SH-SY5Y (cell line): ENCODE measurements around the gene GPR31.

ENCODE experiments used
- GATA2 ChIP-seq: IDR thresholded peaks from 2 replicates; pipeline ENCODE4 v1.6.1; 2011; ENCODE audit warnings: mild to moderate bottlenecking, low read depth, low read length
- GATA3 ChIP-seq: IDR thresholded peaks from 2 replicates; pipeline ENCODE4 v1.6.1; 2011; ENCODE audit warnings: low read depth, mild to moderate bottlenecking, low read length, moderate library complexity

GPR31 gene

GRCh38 chr6:167118839-167119238 lies 38.9 kb downstream of the GPR31 start:
- TF ChIP-seq GATA3 (no peak), GATA2 (no peak)

- TF ChIP-seq GATA3 = no peak
- TF ChIP-seq GATA2 = no peak
Observed at GRCh38 chr6:167118006-167118405, 39.8 kb downstream of the GPR31 start.

- TF ChIP-seq GATA3 = no peak
- no peak for TF ChIP-seq GATA2
Observed at GRCh38 chr6:167116838-167117228, 40.9 kb downstream of the GPR31 start.

GRCh38 chr6:167116109-167116837 lies 41.5 kb downstream of the GPR31 start:
- TF ChIP-seq GATA2 (no peak), GATA3 (no peak)

GRCh38 chr6:167115054-167115453 lies 42.7 kb downstream of the GPR31 start:
- no peak for TF ChIP-seq GATA2
- TF ChIP-seq GATA3 = no peak

GRCh38 chr6:167113935-167114910 lies 43.6 kb downstream of the GPR31 start:
- TF ChIP-seq GATA3 (no peak), GATA2 (no peak)

GRCh38 chr6:167113047-167113754 lies 44.6 kb downstream of the GPR31 start:
- no peak for TF ChIP-seq GATA2
- TF ChIP-seq GATA3 = no peak

GRCh38 chr6:167112421-167112820 lies 45.4 kb downstream of the GPR31 start:
- TF ChIP-seq GATA3 (no peak), GATA2 (no peak)

GRCh38 chr6:167111597-167111996 lies 46.2 kb downstream of the GPR31 start:
- TF ChIP-seq GATA2 (no peak), GATA3 (no peak)

- TF ChIP-seq GATA2 (no peak), GATA3 (no peak)
Observed at GRCh38 chr6:167109651-167110050, 48.1 kb downstream of the GPR31 start.

GRCh38 chr6:167108278-167108677 lies 49.5 kb downstream of the GPR31 start:
- TF ChIP-seq GATA2 = no peak
- no peak for TF ChIP-seq GATA3

- TF ChIP-seq GATA2 (no peak), GATA3 (no peak)
Observed at GRCh38 chr6:167107787-167108186, 50.0 kb downstream of the GPR31 start.

GRCh38 chr6:167106406-167106805 lies 51.4 kb downstream of the GPR31 start:
- no peak for TF ChIP-seq GATA2
- TF ChIP-seq GATA3 = no peak
